Stimulated activated CD8-positive, alpha-beta memory T cell treated with anti-CD3 and anti-CD28 coated beads, Interleukin-12 subunit alpha, Interleukin-12 subunit beta, amount 100 ng/mL, for 24 hours (primary cell): ENCODE results near the gene BTG2.
"Not testable (repeated sequence)": the region's sequence is repeated elsewhere in the genome, so short reads cannot be mapped to it uniquely, and the experiment has no call there.

ENCODE experiments used
- DNase-seq: peaks from one replicate; pipeline ENCODE4 v3.0.0-alpha.2; 2020; ENCODE audit errors: extremely low read depth

Gene BTG2

DNA sequence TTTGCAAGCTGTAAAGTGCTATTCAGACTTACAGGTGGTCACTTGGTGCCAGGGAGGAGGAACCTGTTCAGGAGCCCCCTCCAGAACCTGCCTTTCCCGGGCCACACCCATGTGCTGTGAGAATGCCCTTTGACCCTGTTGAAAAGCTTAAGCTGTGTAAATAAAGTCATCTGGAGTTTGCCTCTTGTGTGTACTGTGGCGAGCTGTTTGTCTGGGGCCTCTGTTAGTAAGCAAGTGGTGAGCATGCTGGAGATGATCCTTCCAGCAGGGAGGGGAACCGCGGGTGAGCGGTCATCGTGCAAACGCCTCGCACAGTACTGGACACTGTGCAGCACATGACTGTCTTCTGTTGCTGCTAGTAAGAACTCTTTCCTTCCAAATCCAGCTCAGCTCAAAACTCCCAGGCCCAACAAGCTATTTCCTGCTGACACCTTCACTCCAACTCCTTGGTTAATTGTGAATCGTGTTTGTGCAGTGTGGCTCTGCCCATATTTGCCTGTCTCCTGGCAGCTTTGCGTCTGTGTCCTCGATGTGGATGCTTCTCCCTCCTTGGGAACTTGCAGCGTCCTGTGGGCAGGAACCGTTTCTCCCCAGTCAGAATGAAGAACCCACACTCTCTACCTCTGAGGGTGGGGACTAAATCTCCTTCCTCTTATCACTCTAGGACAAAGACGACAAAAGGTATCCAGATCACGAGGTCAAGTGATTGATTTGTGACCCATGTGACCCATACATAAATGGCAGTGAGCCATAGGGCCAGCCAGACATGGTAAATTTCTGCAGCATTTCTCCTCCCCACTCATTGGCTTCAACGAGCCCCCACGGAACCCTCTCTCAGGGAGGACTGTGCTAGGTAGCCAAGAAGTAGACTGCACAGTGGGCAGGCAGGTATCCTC is 13.9 kb upstream of the BTG2 start:
- no peak for DNase-seq

DNA sequence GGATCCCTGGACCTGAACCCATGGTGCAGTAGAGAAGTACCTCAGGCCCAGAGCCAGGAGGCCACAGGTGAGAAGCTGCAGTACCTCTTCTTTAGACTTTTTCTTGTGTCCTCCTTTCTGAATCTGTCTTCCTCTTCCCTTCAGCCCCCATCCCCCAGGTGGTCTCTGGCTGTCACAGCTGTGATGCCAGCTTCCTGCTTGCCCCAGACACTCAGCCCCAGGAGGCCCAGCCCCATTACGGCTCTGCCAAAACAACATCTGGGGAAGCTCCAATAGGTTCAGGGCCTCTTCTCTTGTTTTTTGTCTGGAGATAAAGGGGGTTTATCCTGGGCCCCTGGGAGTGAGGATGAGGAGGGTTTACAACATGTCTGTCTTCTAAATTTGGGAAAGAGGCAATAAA is 9.5 kb upstream of the BTG2 start:
- DNase-seq = no peak

DNA sequence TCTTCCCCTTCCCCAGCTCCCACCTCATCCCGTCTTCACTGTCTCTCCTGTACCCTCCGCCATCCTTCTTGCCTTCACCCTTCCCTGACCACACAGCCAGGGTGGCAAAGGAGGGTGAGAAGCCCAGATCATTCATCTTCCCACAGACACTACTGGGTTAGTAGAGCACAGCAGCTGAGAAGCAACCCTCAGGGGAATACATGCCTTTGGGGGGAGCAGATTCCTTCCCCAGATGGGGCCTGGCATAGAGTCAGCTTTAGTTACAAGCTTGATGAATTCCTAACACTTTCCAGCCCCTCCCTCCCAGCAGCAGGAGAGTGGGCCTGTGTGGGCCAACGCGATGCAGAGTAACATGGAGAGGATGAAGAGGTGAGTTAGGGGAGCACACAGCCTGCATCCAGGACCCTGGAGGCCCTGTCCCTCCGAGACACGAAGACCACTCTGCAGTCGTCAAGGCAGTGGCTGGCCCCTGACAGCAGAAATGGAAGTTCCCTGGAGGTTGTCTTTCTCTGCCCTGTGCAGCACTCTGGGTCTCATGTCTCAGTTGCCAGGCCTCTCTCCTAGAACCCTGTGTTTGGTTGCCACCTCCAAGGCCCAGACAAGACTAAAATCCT is 8.8 kb upstream of the BTG2 start:
- DNase-seq = no peak

DNA sequence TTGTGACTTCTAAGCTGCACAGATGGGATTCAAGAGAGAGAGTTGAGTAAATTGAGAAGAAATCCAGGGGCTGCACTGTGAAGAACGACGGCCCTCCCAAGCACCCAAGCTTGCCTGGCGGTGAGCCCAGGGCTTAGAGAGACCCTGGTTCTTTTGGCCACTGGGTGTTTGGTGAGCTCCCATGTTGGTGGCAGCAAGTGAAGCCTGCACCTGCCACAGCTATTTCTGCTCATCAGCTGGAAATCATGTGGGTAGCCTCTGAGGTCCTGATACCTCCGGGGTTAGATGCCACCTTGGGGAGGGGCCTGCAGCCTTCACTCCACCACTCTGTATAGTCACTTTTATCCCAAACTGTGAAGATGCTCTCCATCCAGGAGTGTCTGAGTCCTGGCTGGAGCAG is 6.2 kb upstream of the BTG2 start:
- DNase-seq = no peak

DNA sequence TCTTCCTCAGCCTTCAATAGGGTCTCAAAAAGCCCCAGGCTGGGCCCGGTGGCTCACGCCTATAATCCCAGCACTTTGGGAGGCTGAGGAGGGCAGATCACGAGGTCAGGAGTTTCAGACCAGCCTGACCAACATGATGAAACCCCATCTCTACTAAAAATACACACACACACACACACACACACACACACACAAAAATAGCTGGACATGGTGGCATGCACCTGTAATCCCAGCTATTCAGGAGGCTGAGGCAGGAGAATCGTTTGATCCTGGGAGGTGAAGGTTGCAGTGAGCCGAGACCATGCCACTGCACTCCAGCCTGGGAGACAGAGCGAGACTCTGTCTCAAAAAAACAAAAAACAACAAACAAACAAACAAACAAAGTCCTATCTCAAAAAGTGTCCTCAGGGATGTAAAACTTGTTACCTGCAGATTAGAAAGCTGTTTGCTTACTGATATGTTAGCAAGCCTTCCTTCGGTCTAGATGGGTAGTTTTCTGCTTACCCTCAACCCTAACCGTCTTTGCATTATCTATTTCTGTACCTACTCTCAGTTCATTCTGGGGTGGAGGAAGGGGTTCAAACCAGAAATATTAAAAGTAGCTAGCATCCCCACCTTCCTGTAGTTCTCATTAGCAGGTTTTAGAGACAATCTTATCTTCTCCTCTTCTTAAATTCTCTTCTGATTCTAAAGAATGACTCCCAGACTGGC is 5.4 kb upstream of the BTG2 start:
- DNase-seq = not testable (repeated sequence)

DNA sequence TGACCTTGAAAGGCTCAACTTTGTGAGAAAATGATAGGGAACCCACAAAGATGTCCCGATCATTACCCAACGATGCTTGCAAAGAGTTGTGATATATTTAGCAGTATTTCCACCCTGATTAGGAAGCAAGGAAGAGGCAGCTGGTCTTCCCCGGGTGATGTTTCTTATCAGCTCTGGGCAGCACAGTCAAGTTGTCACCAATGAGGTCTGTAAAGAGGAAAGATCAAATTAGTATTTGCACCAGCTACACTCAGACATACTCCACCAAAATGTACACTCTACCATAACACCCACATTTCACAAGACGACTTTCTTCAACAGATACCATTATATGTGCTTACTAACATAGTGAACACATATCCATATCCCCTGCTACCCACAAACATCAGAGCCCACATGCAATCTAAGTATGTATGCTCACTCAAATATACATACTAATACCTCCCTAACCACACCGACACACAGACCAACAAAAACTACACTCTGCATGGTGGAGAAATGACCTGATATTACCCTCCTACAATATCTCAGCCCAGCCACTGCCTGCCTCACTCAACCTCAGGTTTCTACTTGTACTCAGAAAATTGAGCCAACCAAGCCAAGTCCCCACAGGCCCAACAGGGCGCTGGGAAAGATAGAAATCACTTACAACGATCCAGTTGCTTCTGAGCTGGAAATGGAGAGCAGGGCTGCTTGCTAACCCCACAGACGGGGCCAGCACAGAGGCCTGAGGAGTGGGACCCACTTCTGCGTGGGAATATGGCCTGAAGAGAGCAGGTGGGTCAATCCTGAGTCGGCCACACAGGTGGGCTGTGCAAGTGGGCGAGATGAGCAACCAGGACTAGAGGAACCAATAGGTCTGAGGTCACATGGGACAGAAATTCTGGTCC is 4.6 kb upstream of the BTG2 start:
- DNase-seq = no peak

DNA sequence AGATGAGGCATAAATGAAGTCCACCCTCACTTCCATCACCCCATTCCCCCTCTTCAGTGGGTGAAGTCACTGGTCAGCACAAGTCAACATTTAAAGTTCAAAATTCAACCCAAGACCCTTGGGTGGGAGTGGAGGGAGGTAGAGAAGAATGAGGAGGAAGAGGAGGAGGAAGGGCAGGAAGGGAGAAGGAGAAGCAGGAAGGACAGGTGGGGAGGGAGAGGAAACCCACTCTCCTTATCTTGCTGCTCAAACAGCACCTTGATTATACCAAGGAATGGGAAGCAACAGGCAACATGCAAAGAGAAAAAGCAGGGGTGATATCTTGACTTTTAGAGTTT is 4.0 kb upstream of the BTG2 start:
- no peak for DNase-seq

DNA sequence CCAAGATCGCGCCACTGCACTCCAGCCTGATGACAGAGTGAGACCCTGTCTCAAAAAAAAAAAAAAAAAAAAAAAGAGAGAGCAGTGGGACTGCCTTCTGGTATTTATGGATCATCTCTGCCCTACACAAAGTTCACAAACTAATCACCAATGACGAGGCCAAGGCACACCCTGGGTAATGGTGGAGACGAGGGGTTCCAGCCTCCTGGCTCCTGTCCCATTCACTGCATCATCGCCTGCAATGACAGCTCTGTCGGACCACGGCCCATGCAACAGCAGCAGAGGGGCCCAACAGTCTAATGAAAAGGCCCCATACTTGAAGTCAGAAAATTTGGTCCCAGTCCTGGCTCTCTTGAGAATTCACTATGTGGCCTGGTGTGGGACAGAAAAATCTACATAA is 2.9 kb upstream of the BTG2 start:
- no peak for DNase-seq

DNA sequence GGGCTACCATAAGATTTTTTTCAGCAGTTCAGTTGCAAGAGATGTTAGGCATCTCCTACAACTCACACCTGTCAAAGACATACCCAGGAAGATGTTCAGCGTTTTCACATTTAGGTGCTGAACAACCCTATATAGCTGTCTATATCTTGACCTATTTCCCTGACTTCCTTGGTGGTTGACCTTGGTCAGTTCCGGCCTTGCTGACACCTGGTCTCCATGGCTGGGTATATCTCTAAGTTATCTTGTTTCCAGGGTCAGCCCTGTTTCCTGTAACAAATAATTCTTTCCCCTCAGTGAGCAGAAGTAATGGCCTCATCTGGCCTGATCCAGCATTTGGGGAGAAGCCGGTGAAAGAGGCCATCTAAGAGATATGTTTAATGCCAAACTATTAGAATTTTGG is 2.4 kb upstream of the BTG2 start:
- DNase-seq = no peak

DNA sequence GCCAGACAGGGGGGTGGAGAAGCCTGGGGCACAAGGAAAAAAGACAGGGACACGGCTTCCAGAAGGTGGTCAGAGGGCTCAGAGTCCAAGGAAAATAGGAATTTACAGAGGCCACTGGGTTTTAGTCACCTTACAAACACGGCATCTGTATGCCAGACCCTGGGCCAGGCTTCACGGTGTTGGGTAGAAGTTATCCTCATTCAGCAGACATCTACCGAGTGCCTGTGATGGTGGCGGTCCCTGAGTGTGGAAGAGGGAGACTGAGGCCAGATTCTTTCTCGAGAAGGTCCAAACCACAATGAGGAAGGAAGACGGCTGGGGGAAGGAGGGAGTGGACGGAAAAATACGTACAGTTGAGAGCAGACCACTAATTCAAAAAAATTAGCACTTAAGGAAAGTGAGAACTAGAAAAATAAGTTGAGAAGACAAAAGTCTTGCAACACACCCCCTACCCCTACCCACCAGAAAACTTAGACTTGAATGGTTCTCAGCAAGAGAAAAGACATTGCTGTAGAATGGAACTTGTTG is 864 bp upstream of the BTG2 start:
- DNase-seq = no peak

DNA sequence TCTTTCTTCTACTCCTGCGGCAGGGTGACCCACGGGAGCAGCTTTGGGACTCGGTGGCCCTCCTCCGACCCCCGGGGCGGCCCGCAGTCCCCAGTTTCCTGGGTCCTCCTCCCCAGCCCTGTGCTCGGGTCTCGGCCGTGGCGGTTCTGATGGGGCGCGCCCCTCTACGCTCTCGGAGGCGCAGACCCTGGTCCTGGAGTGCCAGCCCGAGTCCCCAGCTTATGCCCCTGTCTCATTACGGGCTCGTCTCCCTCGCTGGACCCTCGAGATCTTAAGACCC is 430 bp downstream of the BTG2 start:
- DNase-seq = no peak

DNA sequence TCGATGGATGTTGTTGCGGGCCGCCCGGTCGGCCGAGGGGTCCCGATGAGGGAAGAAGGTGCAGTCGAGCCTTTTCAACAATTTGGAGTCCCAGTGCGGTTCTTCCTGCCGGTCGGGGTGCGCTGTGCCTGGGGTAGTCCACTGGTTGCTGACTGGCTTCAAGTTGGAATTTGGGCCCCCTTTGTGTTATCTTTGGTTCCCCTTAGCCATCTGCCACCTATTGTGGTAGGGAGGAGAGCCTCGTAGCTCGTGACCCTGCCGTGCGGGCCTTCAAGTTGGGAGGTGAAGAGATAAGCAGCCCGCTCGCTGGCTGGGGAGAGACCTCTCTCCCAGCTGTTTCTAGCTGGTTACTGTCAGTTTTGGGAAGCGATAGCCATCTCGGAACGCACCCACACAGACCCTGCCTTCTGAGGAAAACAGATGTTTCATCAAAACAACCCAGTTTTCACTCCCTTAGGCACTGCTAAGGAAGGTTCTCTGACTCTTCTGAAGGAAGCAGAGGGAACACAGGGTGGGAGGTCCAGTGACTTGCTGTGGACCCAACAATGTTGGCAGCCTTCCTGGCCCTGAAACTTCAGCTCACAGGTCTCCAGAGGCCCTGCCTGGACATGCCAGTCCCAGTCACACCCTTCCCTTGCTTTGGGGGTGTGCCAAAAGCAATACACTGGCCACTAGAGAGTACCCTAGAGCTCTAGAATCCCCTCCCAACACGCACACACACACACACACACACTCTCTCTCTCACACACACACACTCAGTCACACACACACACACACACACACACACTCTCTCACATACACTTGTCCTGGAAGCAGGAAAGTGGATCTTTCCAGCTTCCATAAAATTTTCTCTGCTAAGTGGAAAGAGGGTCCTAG is 1.0 kb downstream of the BTG2 start:
- DNase-seq = no peak

DNA sequence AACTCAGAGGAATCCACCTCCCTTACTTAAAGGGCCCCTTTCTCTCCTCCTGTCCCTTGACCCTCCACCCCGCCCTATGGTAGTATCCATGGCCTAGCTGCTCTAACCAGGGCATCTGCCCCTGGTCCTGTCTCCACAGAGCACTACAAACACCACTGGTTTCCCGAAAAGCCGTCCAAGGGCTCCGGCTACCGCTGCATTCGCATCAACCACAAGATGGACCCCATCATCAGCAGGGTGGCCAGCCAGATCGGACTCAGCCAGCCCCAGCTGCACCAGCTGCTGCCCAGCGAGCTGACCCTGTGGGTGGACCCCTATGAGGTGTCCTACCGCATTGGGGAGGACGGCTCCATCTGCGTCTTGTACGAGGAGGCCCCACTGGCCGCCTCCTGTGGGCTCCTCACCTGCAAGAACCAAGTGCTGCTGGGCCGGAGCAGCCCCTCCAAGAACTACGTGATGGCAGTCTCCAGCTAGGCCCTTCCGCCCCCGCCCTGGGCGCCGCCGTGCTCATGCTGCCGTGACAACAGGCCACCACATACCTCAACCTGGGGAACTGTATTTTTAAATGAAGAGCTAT is 1.7 kb downstream of the BTG2 start:
- no peak for DNase-seq

DNA sequence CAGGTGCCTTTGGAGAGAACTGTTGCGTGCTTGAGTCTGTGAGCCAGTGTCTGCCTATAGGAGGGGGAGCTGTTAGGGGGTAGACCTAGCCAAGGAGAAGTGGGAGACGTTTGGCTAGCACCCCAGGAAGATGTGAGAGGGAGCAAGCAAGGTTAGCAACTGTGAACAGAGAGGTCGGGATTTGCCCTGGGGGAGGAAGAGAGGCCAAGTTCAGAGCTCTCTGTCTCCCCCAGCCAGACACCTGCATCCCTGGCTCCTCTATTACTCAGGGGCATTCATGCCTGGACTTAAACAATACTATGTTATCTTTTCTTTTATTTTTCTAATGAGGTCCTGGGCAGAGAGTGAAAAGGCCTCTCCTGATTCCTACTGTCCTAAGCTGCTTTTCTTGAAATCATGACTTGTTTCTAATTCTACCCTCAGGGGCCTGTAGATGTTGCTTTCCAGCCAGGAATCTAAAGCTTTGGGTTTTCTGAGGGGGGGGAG is 2.4 kb downstream of the BTG2 start:
- DNase-seq = no peak

DNA sequence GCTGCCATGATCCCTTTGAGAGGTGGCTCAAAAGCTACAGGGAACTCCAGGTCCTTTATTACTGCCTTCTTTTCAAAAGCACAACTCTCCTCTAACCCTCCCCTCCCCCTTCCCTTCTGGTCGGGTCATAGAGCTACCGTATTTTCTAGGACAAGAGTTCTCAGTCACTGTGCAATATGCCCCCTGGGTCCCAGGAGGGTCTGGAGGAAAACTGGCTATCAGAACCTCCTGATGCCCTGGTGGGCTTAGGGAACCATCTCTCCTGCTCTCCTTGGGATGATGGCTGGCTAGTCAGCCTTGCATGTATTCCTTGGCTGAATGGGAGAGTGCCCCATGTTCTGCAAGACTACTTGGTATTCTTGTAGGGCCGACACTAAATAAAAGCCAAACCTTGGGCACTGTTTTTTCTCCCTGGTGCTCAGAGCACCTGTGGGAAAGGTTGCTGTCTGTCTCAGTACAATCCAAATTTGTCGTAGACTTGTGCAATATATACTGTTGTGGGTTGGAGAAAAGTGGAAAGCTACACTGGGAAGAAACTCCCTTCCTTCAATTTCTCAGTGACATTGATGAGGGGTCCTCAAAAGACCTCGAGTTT is 3.1 kb downstream of the BTG2 start:
- DNase-seq = no peak

DNA sequence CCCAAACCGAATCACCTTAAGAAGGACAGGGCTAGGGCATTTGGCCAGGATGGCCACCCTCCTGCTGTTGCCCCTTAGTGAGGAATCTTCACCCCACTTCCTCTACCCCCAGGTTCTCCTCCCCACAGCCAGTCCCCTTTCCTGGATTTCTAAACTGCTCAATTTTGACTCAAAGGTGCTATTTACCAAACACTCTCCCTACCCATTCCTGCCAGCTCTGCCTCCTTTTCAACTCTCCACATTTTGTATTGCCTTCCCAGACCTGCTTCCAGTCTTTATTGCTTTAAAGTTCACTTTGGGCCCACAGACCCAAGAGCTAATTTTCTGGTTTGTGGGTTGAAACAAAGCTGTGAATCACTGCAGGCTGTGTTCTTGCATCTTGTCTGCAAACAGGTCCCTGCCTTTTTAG is 3.6 kb downstream of the BTG2 start:
- DNase-seq = no peak

DNA sequence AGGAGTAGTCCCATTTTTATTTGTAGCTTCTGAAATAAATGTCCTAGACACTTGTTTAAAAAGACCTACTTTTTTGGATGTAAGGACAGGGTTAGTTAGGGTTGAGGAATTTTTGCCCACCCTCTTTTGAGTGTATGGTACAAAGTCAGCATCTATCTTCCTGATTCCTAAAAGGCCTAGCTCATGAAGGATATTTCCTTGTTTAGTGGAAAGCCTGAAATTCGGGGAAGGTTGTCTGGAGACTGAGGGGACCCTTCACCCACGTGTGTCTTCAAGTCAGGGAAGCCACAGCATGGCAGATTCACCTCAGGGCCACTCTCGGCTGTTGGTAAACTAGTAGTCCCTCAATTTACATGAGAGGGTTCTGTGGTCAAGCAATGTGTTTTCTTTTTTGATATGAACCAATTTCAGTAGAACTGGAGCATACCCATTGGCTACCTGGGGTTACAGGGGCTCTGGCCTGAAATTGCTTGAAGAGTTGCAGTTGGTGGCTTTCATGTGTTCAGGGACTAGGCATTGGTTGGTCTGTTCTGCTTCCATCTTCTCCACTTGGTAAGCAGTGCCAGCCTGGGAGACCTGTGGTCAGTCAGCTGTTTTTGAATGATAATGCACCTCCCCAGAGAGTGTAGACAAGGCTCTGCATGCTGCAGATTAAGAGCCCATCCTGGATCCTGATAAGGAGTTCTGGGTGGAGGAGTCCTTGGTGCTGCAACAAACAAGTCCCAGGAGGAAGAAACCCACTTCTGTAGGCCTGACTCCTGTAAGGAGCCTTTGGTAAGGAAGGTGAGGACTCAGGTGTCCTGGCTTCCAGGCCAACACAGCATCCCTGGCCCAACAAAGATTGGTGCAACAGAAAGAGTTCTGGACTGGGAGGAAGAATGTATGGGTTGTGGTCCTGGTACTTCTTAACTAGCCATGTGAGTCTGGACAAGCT is 6.3 kb downstream of the BTG2 start:
- DNase-seq = no peak

DNA sequence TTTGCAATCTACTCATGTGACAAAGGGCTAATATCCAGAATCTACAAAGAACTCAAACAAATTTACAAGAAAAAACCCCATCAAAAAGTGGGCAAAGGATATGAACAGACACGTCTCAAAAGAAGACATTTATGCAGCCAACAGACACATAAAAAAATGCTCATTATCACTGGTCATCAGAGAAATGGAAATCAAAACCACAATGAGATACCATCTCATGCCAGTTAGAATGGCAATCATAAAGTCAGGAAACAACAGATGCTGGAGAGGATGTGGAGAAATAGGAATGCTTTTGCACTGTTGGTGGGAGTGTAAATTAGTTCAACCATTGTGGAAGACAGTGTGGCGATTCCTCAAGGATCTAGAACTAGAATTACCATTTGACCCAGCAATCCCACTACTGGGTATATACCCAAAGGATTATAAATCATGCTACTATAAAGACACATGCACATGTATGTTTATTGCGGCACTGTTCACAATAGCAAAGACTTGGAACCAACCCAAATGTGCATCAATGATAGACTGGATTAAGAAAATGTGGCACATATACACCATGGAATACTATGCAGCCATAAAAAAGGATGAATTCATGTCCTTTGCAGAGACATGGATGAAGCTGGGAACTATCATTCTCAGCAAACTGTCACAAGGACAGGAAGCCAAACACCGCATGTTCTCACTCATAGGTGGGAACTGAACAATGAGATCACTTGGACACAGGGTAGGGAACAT is 8.9 kb downstream of the BTG2 start:
- DNase-seq = not testable (repeated sequence)
